Activated CD4-positive, CD25-positive, alpha-beta regulatory T cell (primary cell): Measurements from ENCODE around the gene GAL3ST1.
"Not testable (repeated sequence)": the region's sequence is repeated elsewhere in the genome, so short reads cannot be mapped to it uniquely, and the experiment has no call there.

Source experiments
- DNase-seq, 4 experiments: peaks; one replicate each; lab custom pipeline; 2025; lab: John Stamatoyannopoulos, UW

Gene GAL3ST1

DNA sequence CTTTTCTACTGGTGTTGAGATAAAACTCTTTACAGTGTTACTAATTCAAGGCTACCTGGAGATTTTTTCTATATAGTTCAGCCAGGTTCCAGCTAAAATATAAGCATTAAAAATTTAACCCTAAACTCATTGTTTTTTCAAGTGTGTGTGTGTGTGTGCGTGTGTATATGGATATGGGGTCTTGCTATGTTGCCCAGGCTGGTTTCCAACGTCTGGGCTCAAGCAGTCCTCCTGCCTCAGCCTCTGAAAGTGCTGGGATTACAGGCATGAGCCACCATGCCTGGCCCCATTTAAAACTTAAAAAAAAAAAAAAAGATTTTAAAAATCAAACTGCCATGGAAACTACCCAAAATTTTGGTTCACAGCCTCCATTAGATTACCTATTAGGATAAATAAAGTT lies 21.7 kb upstream of the GAL3ST1 start:
- DNase-seq = no peak

DNA sequence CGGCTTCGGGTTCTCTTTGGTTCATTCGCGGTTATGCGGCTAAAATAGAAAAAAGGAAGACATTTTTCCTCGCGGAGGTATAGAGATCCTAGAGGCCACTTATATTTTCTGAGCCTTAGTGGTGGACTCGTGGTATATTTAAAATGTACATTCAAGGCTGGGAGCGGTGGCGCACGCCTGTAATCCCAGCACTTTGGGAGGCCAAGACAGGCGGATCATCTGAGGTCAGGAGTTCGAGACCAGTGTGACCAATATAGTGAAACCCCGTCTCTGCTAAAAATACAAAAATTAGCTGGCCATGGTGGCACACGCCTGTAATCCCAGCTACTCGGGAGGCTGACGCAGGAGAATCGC lies 17.9 kb upstream of the GAL3ST1 start:
- not testable (repeated sequence) for DNase-seq

DNA sequence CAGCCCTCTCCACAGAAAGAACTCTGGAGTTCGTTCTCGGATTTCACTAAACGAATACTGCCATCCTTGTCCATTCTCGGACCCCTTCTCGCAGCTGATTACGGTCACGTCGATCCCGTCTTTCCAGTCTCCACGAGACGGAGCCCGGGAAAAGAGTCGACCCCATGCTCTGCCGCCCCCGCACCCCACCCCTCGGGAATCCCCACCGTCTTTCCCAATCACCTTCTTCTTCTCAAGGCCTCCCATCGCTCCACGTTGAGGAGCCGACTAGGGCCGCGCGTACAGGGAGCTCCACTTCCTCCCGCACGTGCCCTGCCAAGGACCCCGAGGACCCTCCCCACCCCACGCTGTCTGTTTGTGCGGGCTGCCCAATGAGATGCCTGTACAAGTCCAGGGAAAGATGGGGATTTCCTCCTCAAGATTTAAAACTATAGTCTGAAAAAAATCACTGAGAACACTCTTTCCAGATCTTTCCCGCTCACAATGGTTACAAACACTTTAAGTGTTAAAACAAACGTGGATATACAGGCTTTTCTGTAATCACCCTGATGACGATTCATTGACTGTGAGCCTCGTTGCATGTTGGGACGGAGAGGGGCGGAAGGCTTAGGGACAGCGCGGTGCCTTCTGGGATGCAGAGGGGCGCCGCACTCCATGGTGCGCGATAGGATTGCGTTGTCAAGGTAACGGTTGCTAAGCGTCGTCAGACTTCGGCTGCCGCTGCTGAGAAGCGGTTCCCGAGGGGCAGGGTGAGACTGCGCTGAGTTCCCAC lies 17.3 kb upstream of the GAL3ST1 start, which contains the start of gene PES1:
PES1 (minus strand) TSS at position 323 of the 772 bp plus-strand sequence; CDS start at position 246, 77 bp downstream.
- peak; percentile 77 to 89 (median 86) for DNase-seq

DNA sequence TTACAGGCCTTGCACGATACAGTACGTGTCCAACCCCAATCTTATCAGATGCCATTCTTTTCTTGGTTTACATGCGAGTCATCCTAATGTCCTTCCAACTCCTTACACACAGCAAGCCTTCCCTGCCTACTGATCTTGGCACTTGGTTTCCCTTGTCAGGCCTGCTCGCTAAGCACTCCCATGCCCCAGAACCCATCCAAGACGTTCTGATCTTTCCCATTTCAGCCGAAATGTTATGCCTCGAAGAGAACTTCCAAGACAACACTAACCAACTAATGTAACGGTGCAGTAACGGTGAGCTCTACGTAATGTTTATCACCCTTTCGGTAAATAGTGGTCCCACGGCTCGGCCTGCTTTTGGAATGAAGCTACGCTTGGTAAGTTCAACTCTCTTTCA lies 16.7 kb upstream of the GAL3ST1 start:
- DNase-seq = no peak

DNA sequence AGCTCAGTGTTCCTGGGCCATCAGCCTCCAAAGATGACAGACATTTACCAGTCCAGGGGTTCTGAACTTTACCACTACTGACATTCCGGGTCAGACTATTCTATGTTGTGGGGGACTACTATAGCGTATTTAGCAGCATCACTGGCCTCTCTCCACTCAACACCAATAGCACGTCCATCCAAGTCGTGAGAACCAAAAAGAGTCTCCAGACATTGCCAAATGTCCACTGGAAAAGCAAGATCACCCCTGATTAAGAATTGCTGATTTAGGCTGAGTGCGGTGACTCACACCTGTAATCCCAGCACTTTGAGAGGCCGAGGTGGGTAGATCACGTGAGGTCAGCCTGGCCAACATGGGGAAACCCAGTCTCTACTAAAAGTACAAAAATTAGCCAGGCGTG lies 11.9 kb upstream of the GAL3ST1 start:
- no peak for DNase-seq

DNA sequence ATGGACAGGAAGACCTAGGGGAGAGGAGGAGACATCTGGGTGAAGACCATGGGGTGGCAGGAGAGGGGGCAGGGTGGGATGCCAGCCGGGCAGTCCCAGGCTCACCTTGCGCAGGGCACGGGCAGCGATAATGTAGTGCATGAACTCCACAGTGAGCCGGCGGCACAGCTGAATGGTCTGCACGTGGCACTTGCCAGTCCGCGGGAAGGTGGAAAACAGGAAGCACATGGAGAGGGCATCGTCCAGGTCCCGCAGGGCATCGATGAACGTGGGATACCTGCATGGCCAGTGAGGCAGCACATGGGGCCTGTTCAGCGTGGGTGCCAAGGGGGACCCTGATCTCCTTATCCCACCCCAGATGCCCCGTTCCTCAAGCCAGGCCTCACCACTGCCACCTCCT lies 10.0 kb upstream of the GAL3ST1 start:
- DNase-seq = no peak

DNA sequence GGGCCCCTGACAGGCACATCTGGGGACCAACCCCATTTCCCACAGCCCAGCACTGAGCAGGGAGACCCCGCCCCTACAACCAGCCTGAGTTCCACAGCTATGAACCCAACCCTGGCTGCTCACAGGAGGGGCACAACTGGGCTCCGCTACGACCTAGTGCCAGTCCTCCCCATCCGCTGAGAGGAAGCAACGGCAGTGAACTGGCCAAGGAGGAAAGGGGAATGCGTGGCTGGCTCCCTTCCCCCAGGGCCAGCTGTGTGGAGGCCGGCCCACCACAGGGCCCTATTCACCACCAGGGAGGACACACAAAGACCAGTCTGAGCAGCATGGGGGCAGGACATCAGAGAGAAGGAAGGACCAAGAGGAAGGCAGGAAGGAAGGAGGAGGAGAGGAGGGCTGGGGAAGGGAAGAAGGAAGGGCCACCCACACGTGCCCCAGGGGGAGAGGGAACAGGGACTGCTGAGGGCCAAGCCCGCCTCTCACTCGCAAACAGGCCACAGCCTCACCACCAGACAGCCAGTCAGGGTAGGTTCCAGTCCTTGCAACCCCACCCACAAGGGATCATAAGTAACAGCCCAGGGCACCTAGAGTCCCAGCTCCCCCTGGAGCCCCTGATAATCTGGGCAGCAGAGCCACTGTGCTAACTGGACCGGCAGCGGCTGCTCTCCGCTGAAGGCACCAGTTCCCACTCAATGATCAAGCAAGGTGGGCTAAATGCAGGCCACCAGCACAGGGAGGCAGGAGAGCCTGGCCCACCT lies 8.5 kb upstream of the GAL3ST1 start:
- no peak for DNase-seq

DNA sequence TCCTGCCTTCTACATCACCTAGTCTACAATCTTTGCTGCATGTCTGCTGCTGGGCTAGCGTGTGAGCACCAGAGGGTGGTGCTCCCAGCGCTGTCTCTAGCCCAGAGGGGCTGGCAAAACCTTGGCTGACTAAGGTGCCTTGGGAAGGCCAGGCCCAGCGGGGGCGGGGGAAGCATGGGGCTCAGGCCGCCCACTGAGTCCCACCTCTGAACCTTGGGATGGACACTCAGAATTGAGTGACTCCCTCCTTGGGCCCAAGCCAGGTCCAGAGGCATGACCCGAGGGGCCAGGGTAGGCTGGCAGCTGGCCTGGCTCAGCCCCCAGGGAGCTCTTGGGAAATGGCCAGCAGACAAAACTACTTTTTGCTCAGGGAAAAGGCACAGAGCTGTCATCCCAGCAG lies 7.6 kb upstream of the GAL3ST1 start:
- no peak for DNase-seq

DNA sequence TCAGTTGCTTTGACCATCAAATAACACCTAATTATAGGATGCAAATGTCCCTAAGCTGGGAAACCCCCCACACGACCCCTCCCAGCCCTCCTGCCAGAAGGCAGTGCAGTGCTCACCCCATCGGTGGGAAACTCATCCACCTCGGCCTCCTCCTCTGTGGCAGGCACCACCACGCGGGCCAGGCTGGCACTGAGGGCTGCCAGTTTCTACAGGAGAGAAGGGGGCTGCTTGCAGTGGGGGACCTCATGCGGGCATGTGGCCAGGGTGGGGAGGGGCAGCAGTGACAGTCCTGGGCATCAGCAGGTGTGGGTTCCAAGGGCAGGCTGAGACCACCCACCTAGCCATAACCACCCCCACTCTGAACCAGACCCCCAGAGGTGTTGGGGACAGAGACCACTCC lies 6.4 kb upstream of the GAL3ST1 start:
- DNase-seq = no peak

DNA sequence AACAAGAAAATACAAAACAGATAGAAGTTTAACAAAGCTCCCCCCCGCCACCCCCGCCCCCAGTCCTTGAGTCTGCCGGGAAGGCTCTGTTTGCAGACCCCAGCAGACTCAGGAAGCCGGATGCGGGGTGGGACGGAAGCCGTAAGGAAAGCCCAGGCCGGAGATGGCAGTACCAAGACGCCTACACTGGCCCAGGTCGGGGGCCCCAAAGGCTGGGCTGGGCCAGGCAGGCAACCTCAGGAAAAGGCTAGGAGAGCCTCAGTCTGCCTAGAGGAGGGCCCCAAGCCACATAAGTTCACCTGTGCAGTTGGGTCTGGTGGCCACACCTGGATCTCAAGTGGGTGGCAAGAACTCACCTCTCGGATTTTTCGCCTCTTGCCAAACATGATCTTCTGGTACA lies 4.0 kb upstream of the GAL3ST1 start:
- DNase-seq = no peak

DNA sequence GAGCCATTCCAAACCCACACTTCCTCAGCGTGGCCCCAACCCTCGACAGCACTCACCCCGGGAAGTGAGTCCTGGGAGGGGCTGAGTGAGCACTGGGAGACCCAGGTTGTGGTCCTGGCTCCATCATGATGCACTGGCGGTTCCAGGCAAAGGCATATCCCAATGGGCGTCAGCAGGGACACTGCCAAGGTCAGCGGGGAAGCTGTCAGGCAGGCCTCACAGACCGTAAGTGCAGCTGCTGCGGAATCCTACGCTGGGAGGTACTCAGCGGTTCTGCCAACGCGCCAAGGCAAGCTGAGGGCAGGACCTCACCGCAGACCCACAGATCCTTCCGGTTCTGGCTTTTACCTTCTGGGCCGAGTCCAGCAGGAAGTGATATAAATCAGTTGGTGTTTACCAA lies 1.4 kb upstream of the GAL3ST1 start:
- no peak for DNase-seq

DNA sequence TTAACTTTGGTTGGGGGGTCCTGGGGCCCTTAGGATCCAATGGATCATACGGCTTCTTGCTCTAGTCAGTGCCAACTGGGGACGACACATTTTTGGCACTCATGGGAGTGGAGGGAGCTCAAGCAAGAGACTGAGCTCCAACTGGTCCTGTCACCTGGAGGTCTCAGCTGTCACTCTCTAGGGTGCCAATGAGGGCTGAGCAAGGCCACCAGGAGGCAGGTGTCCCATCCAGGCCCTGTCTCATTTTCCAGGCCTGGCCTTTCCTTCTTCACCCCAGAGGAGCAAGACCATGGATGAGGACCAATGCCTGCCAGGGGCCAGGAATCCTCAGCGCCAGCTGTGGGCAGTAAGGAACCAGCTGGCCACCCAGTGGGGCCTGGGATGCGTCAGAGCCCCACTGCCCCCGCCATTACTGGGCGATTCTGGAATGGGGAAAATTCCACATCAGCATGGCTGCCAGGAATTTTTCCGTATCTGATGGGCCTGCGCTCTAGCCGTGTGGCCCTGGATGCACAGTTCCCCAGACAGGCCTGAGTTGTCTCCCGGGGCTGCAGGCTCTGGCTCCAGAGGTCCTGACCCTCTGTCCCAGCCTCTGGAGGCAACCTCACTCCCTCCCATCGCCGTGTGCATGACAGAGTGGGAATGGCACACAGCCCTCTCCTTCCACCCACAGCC lies 669 bp upstream of the GAL3ST1 start:
- DNase-seq = no peak

DNA sequence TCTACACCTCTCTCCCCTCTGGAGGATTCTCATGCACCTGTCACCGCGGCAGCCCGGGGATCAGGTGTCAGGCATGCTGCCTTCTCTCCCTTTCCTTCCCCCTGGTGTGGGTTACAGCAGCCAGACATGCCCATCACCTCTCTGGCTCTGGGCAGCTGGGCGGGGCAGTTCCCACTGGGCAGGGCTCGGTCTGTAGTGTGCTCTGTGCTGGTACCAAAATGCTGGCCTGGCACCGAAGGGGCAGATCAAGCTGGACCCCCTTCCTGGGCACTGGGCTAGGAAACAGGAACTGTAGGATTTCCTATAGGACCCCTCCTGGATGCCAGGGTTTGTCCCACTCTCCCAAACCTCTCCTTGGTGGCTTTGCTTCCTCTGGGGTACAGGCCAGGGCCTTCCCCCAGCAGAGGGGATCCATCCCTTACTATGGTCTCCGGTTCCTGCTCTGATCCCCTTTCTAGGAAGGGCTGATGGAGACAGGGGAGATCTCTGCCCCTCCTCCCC lies 821 bp downstream of the GAL3ST1 start:
- DNase-seq = no peak

DNA sequence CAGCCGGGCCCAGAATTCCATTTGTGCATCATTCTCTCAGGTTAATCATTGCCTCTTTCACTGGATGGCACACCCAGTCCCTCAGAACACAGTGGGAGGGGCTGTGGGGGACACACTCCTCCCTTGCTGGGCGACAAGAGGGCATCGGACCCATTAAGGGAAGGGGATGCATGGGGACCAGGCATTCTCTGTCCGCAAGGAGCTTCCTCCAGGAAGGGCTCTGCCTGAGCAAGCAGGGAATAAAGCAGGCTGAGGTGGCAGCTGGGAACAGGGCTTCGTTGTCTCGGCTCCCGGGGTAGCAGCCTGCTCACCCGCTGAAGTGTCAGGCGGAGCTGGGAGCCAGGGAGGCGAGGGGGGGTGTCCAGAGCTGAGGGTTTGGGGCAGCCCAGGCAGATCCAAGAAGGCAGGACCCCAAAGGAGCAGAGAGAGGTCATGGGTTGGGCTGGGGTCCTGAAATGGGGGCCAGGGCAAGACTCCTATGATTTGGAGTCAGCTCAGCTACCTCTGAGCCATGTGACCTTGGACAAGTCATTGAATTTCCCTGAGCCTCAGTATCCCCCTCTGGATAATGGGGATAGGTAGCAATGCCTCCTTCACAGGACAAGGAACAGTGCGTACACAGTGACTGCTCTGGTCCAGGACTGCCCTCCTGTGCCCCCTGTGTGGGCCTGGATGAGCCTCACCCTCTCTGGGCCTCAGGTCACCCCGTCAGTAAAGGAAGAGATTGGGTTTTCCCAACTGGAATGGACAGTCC lies 1.4 kb downstream of the GAL3ST1 start:
- no peak for DNase-seq

DNA sequence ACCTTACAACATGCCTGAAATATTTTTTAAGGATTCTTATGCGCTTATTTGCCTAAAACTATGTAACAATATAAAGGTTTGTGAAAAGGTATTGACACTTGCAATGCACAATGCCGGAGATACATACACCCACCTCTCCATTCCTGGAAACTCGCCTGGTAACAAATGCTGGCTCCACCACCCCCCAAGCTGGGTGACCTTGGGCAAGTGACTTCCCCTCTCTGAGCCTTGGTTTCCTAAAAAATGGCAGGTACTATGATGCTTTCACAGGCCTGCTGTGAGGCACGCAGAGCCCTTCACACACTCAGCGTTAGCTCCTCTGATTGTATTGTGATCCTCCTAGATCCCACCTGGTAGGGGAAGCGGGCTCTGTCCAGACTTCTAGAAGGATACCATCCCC lies 2.3 kb downstream of the GAL3ST1 start:
- no peak for DNase-seq

DNA sequence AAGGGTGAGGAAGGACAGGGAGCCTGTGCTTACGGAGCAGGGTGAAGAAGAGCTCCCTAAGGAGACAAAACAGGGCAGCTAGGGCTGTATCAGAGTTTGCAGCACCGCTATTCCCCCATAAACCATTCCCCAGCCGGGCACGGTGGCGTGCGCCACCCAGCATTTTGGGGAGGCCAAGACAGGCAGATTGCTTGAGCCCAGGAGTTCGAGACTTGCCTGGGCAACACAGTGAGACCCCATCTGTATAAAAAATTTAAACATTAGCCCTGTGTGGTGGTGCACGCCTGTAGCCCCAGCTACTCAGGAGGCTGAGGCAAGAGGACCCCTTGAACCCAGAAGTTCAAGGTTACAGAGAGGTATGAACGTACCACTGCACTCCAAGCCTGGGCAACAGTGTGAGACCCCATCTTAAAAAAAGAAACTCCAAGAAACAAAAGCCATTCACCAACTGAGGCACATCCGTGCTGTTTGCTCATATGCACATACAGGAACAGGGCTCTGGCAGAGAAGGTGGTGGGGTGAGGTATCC lies 4.7 kb downstream of the GAL3ST1 start:
- no peak for DNase-seq

DNA sequence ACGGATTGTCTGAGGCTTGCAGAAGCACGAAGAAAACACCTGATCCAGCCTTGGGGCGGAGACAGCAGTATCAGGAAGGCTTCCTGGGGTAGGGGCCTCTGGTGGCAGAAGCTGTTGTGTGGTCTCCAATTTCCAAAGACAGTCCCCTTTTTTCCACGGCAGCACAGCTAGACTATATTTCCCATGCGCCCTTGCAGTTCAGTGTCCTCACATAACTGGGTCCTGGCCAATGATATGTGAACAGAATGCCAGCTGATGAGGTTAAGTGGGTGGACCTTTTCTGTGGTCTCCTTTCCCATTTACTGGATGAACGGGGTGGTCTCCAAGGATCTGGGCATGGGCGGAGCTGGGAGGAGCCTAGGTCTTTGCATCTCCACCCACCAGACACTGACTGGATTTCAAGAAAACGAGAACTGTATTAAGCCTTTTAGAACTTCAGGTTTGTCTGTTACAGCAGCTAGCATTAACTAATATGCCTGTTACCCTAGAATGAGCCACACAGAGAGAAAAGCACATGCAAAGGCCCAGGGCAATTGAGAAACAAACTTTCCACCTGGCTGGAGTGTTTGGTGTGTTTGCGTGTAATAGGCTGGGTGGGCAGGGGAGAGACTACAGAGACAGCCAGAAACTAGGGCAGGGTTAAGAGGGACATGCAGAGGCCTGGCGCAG lies 6.2 kb downstream of the GAL3ST1 start:
- no peak for DNase-seq

DNA sequence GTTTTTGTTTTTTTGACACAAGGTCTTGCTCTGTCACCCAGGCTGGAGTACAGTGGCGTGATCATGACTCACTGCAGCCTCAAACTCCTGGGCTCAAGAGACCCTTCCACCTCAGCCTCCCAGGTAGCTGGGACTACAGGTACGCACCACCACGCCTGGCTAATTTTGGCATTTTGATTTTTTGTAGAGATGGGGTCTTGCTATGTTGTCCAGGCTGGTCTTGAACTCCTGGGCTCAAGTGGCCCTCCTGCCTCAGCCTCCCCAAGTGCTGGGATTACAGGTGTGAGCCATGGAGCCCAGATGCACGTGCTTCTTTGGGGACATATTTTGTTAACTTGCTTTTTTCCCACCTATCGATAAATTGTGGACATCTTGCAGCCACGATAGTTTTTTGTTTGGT lies 7.2 kb downstream of the GAL3ST1 start:
- DNase-seq = not testable (repeated sequence)

DNA sequence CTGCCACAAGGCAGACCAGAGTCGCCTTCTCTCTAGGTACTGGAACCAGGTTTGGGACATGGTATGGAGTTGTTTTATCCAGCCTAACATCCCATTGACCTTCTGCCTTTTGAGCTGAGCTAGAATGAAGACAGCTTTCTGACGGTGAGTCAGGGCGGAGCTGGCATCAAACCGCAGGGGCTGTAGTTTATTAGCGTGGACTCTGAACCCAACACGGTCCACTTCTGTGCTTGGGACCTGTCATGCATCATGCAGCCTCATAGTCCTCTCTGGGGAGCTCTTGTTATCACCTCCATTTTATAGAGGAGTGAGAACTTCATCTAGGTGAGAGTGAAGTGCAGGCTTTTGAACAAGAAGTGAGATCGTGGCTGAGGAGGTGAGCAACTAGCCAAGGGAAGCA lies 8.3 kb downstream of the GAL3ST1 start:
- DNase-seq = no peak

DNA sequence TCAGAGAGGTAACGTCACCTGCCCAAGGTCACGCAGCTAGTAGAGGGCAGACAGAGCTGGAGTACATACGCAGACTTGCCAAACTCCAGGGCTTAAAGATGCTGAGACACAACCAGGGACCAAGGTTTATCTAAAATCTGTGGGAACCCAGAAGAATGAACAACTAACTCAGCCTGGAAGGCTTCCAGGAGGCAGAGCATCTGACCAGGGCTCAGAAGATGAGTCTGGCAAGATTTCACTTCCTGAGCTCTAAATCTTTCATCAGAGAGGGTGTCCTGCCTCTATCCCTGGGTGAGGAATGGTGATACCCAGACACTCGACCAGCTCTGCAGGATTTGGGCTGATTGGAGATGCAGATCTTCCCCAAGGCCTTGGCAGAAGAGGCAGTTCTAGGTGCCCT lies 9.1 kb downstream of the GAL3ST1 start:
- no peak for DNase-seq

DNA sequence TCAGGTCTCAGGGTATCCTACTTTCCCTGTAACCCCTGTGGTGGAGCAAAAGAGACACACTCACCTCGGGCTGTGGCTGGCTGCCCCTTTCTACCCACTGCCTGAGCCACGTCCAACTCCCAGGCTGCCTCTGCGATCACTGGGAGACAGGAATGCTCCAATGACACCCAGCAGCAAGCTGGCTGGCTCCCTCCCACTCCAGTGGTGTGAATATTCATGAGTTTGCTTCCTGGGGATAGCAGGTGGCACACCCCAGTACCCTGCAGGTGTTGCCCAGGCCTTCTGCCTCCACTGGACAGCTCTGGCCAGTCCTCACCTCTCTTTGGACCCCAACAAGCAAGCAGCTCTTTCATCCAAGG lies 9.7 kb downstream of the GAL3ST1 start:
- DNase-seq = no peak
